OCI-LY7 (cell line): Measurements from ENCODE around the gene TWSG1. TPM values are rescaled to one million over a fixed set of nuclear protein-coding genes. Genes with fewer than 3 reads are reported as not detected.

Source experiments
- BruUV-seq: library from RNA; stranded (reverse); fragments of 400-500 nt; replicated peaks from 2 replicates; lab custom pipeline; 2021; lab: Mats Ljungman, UMichigan
- CTCF ChIA-PET: fragments of 300-600 bp; sonication (Branson Sonifier 250); formaldehyde crosslinking; loops from one replicate; lab custom pipeline; 2022; ENCODE audit warnings: antibody characterized with exemption; ENCODE audit not compliant: unreplicated experiment; lab: Charles Lee
- POLR2A ChIA-PET: fragments of 300-600 bp; sonication (Branson Sonifier 250); formaldehyde crosslinking; loops from one replicate; lab custom pipeline; 2022; ENCODE audit warnings: antibody characterized with exemption; lab: Charles Lee
- DNase-seq: peaks from one replicate; pipeline ENCODE4 v3.0.0-alpha.2; 2015; ENCODE audit warnings: low spot score
- H2AFZ ChIP-seq: fragments of 200-600 bp; sonication (generic), shearing (Covaris generic); 2 replicates; pipeline ENCODE4 v1.6.1; 2014; ENCODE audit warnings: mild to moderate bottlenecking, antibody characterized with exemption, low read length, moderate library complexity
- H3K27ac ChIP-seq: fragments of 200-600 bp; sonication (generic); 2 replicates; pipeline ENCODE4 v1.5.1; 2014; ENCODE audit warnings: mixed run types, low read depth, mild to moderate bottlenecking, moderate library complexity, low read length, inconsistent platforms; ENCODE audit not compliant: poor library complexity, severe bottlenecking
- H3K36me3 ChIP-seq: fragments of 200-600 bp; sonication (generic); 2 replicates; pipeline ENCODE4 v1.6.1; 2014; ENCODE audit warnings: mild to moderate bottlenecking, antibody characterized with exemption, low read length, moderate library complexity, mixed read lengths; ENCODE audit not compliant: insufficient read depth
- H3K4me1 ChIP-seq: fragments of 200-600 bp; sonication (generic); 2 replicates; pipeline ENCODE4 v1.5.1; 2014; ENCODE audit warnings: mild to moderate bottlenecking, low read length; ENCODE audit not compliant: insufficient read depth, poor library complexity, severe bottlenecking
- H3K4me2 ChIP-seq: fragments of 200-600 bp; sonication (generic); 2 replicates; pipeline ENCODE4 v1.6.1; 2014; ENCODE audit warnings: mild to moderate bottlenecking, low read length
- H3K4me3 ChIP-seq: fragments of 200-600 bp; sonication (generic); 2 replicates; pipeline ENCODE4 v1.5.1; 2014; ENCODE audit warnings: mild to moderate bottlenecking, low read depth, low read length; ENCODE audit not compliant: poor library complexity, severe bottlenecking
- H3K79me2 ChIP-seq: fragments of 200-600 bp; sonication (generic); 2 replicates; pipeline ENCODE4 v1.6.1; 2016; ENCODE audit warnings: low read depth, mild to moderate bottlenecking, low read length, moderate library complexity, mixed read lengths; ENCODE audit not compliant: insufficient read depth
- H3K9me2 ChIP-seq: fragments of 200-600 bp; sonication (generic); 2 replicates; pipeline ENCODE4 v1.6.1; 2016; ENCODE audit warnings: mild to moderate bottlenecking, low read length, mixed read lengths; ENCODE audit not compliant: insufficient read depth
- H3K9me3 ChIP-seq: fragments of 200-600 bp; sonication (generic); 2 replicates; pipeline ENCODE4 v1.6.1; 2014; ENCODE audit warnings: mild to moderate bottlenecking, mixed run types, low read length, mixed read lengths
- H4K20me1 ChIP-seq: fragments of 200-600 bp; sonication (generic); 2 replicates; pipeline ENCODE4 v1.6.1; 2014; ENCODE audit warnings: mild to moderate bottlenecking, antibody characterized with exemption, low read length, moderate library complexity, mixed read lengths; ENCODE audit not compliant: insufficient read depth
- EZH2phosphoT487 ChIP-seq: fragments of 200-600 bp; sonication (generic); IDR thresholded peaks from 2 replicates; pipeline ENCODE4 v1.6.1; 2018; ENCODE audit warnings: low read depth, borderline replicate concordance, mild to moderate bottlenecking, mixed run types, antibody characterized with exemption, low read length, moderate library complexity, mixed read lengths
- intact Hi-C: fragments of 100-400 bp; cut with micrococcal nuclease; formaldehyde crosslinking; loops from one replicate; pipeline ENCODE4 v1.10.0; 2022; ENCODE audit not compliant: unreplicated experiment
- total RNA-seq, 2 experiments: library from RNA; depleted of rRNA in 1 of 2; stranded (reverse); fragments of >200 nt in 1 of 2; shearing (Covaris generic) in 1 of 2; gene quantifications; 2 replicates each; pipeline ENCODE4 v1.2.3, GENCODE V29; 2014 to 2022
- TF ChIP-seq, protein P1 (sequence below): fragments of 200-600 bp; sonication (generic); conservative IDR thresholded peaks from 2 replicates; pipeline ENCODE4 v1.5.1; 2014; ENCODE audit warnings: mild to moderate bottlenecking, antibody characterized with exemption, low read length, moderate library complexity, mixed read lengths

Gene TWSG1
- total RNA-seq, 2 experiments from 2014 or later: 7.5 to 10.9 TPM

DNA sequence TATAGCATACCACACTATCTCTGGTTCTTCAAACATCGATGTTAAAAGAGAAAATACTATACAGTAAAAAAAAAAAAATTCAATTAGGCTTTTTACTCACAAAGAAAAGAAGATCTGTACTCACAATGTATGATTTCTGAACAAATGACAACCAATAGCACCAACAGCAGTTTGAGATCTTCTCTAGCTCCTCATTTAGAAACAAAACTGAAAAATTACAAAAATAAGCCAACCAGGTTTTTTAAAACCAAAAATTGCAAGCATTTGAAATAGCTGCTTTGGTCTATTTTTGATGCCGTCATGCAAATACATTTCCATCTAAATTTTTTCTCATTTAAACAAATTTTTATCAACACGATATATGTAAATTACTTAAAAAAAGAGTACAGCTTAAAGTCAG is 106.5 kb downstream of the TWSG1 start:
- Histone ChIP-seq H3K9me3 (no peaks in the 10 kb centered on the region), H4K20me1 (no peaks in the 10 kb centered on the region), H3K36me3 (no peaks in the 10 kb centered on the region), H3K9me2 (no peaks in the 10 kb centered on the region), H3K27ac (no peak overlapping the region), H3K4me3 (no peak overlapping the region), H3K79me2 (no peaks in the 10 kb centered on the region), H2AFZ (no peak overlapping the region; the same call in 1 of the 2 replicates), H3K4me2 (no peak overlapping the region), H3K4me1 (no peaks in the 10 kb centered on the region)
- BruUV-seq: no TSS peak
- intact Hi-C loops: no loop called here
- POLR2A ChIA-PET: interaction anchor here (0.7 to 2.1 kb wide), 4 partner anchors 9 to 947 kb away, joined by 3 to 8 read pairs (median 4); no protein-coding TSS in a partner anchor
- CTCF ChIA-PET: no interaction called here
- no peak for TF ChIP-seq EZH2phosphoT487
- TF ChIP-seq, protein P1, sequence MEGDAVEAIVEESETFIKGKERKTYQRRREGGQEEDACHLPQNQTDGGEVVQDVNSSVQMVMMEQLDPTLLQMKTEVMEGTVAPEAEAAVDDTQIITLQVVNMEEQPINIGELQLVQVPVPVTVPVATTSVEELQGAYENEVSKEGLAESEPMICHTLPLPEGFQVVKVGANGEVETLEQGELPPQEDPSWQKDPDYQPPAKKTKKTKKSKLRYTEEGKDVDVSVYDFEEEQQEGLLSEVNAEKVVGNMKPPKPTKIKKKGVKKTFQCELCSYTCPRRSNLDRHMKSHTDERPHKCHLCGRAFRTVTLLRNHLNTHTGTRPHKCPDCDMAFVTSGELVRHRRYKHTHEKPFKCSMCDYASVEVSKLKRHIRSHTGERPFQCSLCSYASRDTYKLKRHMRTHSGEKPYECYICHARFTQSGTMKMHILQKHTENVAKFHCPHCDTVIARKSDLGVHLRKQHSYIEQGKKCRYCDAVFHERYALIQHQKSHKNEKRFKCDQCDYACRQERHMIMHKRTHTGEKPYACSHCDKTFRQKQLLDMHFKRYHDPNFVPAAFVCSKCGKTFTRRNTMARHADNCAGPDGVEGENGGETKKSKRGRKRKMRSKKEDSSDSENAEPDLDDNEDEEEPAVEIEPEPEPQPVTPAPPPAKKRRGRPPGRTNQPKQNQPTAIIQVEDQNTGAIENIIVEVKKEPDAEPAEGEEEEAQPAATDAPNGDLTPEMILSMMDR: no peak
- DNase-seq: no peak

DNA sequence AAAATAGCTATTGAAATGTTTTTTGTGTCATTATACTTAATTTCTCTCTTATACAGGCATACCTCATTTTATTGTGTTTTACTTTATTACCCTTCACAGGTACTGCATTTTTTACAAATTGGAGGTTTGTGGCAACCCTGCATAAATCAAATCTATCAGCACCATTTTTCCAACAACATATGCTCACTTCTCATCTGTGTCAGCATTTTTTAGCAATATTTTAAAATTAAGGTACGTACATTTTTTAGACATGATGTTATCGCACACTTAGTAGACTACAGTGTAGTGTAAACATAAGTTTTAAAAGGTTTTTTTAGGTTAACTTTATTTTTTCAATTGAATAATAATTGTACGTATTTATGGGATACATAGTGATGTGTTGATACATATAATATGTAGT is 110.0 kb downstream of the TWSG1 start:
- BruUV-seq: no TSS peak
- H2AFZ ChIP-seq: no peak overlapping the region
- POLR2A ChIA-PET: interaction anchor here (1.1 kb wide), 1 partner anchor 137 kb away, joined by 3 read pairs; no protein-coding TSS in a partner anchor

DNA sequence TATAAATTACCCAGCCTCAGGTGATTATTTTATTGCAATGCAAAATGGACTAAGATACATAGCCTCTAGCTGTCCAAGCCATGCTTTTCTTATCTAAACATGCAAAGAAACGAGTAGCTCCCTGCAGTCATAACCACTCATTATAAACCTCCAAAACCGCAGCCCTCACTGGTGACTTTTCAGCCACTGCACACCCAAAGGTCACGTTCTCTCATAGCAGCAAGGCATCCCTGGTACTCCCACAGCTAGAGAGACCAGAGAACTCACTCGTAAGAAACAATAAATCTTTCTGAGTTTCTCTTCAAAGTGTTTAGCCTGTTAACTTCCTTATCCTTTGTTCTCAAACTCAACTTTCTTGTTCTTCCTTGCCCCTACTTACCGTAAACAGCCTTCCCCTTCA is 112.3 kb downstream of the TWSG1 start:
- TF ChIP-seq EZH2phosphoT487: no peak
- TF ChIP-seq, protein P1: no peak
- no peaks in the 10 kb centered on the region for H3K79me2 ChIP-seq
- no peaks in the 10 kb centered on the region for H4K20me1 ChIP-seq
- no peak overlapping the region for H3K4me2 ChIP-seq
- H3K4me3 ChIP-seq: no peak overlapping the region
- DNase-seq: no peak
- no peaks in the 10 kb centered on the region for H3K9me3 ChIP-seq
- BruUV-seq: no TSS peak
- no peak overlapping the region for H2AFZ ChIP-seq
- ChIA-PET CTCF (no interaction called here), POLR2A (no interaction called here)
- H3K36me3 ChIP-seq: no peaks in the 10 kb centered on the region
- no peaks in the 10 kb centered on the region for H3K4me1 ChIP-seq
- H3K27ac ChIP-seq: no peak overlapping the region
- no peaks in the 10 kb centered on the region for H3K9me2 ChIP-seq
- intact Hi-C loops: no loop called here

More for the DNA sequence above, 110.0 kb downstream of the TWSG1 start:
- no peak overlapping the region for H3K27ac ChIP-seq
- H3K4me1 ChIP-seq: no peaks in the 10 kb centered on the region
- H3K9me3 ChIP-seq: no peaks in the 10 kb centered on the region
- no peaks in the 10 kb centered on the region for H4K20me1 ChIP-seq
- intact Hi-C loops: no loop called here
- TF ChIP-seq EZH2phosphoT487: no peak
- TF ChIP-seq, protein P1: no peak
- CTCF ChIA-PET: no interaction called here
- no peak for DNase-seq
- no peak overlapping the region for H3K4me2 ChIP-seq
- H3K9me2 ChIP-seq: no peaks in the 10 kb centered on the region
- H3K79me2 ChIP-seq: no peaks in the 10 kb centered on the region
- H3K36me3 ChIP-seq: no peaks in the 10 kb centered on the region
- no peak overlapping the region for H3K4me3 ChIP-seq
